ENCODE results near the gene EIF2AK2.
A peak's percentile ranks its signal among the peaks of the same experiment; 100 is the strongest.

EIF2AK2 gene

DNA sequence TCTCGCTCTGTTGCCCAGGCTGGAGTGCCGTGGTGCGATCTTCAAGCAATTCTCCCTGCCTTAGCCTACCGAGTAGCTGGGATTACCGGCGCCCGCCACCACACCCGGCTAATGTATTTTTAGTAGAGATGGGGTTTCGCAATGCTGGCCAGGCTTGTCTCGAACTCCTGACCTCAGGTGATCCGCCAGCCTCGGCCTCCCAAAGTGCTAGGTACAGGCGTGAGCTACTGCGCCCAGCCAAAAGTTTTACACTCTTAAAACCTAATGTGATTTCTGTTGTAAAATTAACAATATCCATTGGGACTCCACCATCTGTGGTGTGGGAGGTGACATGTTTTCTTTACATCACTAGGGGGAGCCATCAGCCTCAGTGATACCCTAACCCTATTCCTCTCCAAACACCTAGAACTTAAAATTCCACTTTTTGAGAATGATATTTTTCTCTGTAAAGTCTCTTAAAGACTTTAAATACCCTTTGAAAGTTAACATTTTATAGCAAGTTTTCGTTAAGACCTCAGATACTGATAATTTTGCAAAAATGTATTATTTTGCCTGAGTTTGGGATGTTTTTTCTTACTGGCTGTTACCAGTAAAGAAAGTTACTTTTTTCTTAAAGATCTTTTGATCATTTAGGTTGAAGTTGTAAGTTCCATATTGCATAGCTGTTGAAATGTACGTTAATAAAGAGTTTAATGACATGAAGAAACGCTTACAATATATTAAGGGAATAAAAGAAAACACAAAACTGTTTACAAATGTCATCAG, 11.6 kb upstream of the EIF2AK2 start:
- peak; percentile 1 for DNase-seq

DNA sequence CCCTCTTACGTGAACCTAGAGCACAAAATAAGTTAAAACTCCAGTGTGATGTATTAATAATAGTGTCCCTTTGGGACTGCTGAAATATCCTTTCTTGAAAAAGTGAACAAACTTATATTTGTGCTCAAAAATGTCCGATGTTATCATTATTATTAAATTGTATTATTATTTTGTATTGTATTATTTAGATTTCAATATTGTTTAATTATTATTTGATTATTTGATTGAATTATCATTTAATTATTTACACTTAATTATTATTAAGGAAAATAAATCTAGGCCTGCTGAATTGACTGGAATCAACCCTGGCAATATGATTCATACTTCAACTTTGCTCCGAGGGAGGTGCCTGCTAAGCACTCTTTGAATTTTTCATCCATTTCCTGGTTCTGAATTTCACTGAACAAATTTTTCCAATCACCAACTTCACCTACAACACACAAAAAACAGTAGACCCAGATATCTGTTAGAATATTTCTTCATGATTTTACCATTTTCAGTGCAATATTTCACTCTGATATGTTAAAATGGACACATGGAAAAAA, 10.9 kb upstream of the EIF2AK2 start:
- no peak for DNase-seq

DNA sequence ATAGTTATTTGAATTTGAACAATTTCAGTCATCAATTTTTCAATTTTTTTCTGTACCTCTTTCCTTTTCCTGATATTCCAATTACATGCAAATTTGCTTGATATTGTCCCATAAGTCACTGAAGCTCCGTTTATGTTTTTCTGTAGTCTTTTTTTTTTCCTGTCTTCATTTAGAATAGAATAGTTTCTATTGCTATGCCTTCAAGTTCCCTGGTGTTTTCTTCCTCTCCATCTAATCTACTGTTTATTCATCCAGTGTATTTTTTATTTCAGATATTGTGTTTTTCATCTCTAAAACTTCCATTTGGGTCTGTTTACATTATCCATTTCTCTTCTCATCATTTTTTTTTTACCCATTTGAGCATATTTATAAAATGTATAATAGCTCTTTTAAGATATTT, 8.0 kb upstream of the EIF2AK2 start:
- no peak for DNase-seq

DNA sequence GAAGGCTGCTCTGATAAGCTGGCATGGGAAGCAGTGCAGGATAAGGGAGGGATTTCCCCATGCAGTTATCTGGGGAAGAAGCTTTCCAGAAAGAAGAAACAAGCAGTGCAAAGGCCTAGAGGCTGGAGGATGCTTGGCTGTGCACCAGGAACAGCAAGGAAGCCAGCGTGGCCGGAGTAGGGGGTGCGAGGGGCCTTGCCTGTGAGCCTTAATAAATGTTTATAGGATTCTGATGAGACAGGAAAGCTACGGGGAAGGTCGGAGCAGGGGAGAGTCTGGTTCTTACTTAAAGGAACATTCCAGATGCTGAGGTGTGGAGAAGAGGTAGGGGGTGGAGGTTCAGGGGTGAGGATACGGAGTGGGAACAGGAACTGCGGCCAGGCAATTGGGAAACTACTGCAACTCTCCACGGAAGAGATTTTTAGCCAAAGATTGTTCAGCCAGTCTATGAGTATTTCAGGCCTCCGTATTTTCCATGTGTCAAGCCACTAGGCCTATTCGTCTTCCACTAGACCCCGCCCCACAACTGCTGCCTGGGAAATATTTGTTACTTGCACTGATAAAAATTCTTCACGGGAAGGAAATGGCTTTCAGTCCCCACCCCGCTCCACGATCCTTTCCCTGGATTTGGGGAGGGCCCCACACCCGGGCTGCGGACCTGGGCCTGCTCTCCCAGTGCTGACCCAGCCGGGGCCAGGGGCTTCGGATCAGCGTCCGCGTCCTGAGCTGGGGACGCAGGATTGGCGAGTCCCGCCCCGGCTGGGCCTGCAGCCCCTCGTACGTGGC, 516 bp downstream of the EIF2AK2 start:
- no peak for DNase-seq

DNA sequence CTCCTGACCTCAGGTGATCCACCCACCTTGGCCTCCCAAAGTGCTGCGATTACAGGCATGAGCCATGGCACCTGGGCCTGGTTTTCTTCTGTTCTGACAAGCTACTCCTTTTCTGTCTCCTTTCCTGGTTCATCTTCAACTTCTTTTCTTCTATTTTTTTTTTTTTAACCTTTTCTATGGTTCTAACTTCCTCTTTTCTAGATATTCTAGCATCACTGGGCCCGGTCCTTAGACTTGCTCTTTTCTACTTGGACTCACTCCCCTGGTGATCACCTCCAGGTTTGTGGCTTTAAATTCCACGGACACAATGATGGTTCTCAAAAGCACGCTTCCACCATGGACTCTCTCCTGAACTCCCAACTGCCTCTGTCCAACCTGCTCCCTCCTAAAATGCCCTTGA, 2.0 kb downstream of the EIF2AK2 start:
- DNase-seq, result no peak

DNA sequence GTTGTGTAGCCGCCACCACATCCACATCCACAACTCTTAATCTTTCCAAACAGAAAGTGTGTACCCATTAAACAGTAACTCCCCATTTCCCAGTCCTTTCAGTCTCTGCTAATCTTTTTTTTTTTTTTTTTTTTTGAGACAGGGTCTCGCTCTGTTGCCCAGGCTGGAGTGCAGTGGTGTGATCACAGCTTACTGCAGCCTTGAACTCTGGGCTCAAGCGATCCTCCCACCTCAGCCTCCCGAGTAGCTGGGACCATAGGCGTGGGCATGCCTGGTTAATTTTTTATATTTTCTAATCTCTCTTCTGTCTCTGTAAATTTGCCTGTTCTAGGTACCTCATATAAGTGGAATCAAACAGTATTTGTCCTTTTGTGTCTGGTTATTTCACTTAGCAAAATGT, 3.6 kb downstream of the EIF2AK2 start:
- no peak for DNase-seq

DNA sequence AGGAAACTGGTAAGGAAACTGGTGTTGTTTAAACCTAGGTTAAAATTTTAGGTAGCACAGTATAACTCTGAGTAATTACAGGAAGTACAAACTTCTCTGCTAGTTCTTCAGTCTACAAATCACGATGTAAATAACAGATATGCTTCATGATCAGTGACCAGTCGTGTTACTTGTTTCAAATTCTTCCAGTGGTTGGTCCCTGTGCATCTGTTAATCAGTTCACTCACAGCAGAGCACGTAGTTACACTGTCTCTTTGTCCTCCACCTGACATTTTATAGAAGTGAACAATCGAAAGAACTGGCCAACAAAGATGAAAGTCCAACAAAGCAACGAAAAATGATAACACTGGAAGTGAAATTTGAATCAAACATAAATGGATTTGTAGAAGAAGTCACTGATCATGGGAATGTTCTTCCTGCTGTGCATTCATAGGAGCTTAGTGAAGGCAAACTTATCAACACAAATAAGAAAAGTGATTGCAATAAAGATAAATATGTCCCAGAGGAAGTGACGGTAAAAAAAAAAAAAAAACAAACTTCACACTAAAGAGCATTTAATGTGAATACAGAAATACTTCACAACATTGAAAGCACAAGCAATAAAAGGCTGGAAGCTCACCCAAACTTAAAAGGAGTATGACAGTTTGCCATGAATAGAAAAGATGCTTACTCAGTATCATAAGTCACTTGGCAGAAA, 7.0 kb downstream of the EIF2AK2 start:
- DNase-seq, result no peak

DNA sequence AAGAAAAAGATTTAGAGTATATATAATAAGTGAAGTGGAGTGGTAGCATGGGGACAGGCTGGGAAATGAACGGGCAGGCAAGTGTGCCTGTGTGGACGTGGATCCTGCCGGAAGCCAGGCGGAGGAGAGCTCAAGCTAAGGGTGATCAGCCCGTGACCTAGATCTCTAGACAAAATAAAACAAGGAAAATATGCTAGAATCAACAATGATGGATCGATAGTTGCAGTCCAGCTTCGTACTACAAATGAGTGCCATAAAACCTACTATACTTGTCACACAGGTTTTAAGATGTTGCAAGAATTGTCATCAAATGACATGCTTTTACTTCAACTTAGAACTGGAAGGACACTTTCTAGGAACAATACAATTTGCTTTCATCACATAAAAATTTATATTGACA, 8.5 kb downstream of the EIF2AK2 start:
- DNase-seq, result no peak

DNA sequence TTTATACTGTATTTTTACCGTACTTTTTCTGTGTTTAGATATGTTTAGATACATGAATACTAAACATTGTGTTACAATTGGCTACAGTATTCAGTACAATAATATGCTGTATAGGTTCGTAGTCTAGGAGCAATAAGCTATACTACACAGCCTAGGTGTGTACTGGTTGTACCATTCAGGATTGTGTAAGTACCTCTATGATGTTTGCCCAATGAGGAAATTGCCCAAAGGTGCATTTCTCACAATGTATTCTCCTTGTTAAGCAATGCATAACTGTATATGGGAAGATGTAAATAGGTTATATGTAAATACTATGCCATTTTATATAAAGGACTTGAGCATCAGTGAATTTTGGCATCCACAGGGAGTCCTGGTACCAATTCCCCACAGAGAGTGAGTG, 10.7 kb downstream of the EIF2AK2 start:
- no peak for DNase-seq

DNA sequence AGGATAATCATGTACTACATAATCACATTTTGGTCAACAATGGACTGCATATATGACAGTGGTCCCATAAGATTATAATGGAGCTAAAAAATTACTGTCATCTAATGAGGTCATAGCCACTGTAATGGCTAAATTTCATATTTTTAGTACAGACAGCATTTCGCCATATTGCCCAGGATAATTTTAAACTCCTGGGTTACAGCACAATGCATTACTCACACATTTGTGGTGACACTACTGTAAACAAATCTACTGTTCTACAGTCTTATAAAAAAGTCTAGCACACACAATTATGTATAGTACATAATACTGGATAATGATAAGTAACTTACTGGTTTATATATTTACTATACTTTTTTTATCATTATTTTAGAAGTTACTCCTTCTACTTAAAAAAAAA, 12.8 kb downstream of the EIF2AK2 start:
- DNase-seq, result no peak

DNA sequence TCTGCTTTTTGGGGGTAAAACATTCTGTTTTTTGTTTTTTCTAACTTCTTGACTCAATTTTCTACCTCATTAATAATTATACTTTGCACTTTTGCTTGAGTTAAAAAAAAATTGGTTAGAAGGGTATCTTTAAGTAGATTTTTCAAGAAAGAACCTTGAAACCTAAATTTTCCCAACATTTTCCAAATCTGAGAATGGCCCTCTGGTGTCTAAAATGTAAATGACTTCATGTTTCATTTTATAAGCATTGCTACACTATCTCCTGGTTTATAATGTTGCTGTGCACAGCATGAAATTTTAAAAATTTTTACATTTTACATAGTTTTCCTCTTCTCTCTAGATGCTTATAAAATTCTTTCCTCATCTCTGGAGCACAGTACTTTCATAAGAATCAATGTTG, 14.2 kb downstream of the EIF2AK2 start:
- no peak for DNase-seq

DNA sequence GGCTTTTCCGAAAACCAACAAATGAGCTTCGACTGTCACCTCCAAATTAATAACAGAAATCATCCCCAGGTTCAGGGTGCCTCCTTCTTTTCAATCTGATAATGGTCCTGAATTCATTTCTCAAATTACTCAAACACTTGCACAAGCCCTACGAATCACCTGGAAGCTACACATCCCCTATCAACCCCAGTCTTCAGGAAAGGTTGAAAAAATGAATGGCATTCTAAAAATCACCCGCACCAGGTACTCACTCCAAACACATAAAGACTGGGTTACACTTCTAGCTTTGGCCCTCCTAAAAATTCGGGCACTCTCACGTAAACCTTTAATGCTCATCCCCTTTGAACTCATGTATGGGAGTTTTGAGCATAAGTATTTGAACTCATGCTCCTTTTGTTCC, 23.9 kb downstream of the EIF2AK2 start:
- no peak for DNase-seq

DNA sequence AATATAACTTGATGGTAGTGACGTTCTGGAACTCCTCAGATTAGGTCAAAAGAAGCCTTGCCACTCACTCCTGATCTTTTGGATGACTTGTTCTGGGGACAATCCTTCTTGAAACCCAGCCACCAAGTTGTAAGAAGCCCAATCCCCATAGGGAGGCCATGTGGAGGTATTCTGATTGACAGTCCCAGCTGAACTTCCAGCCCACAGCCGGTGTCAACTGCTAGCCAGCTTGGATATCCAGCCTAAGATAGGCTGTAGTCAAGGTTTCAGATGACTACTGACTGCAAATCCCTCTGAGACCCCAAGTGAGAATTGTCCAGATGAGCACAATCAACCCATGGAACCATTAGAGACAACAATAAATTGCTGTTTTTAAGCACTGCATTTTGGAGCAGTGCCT, 31.4 kb downstream of the EIF2AK2 start:
- no peak for DNase-seq

DNA sequence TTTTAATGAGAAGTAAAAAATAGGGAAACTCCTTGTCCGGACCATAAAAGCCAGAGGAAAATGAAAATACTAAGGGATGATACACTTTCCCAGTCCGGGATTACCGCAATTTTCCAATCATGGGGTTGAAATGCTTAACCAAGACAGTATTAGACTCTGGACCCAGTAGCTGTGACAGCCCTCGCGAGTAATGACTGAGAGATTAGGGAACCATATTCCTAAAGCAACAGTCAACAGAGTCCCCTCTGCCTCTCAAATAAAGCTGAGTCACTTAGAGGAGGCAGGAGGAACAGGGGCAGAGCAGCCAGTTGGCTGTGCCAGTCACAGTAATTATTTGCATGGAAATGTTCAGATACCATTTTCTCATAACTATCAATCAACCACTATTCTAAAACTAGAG, 37.6 kb downstream of the EIF2AK2 start:
- DNase-seq, result no peak

DNA sequence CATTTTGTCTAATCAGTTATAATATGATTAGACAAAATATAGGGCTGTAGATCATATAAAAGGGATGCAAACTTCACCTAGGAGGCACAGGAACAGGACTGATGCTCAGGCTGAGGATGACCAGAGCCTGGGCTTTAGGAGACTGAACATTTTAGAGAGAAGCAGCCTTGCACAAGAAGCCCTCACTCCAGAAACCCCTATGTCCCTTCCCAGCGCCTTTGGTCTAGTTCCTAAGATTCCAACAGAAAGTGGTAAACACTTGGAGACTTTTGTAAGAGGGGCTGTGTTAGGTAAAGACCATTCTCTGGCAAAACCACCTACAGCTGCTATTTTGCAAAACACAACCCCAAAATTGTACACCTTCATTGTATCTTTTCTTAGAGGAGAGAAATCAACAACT, 39.2 kb downstream of the EIF2AK2 start:
- DNase-seq, result no peak

DNA sequence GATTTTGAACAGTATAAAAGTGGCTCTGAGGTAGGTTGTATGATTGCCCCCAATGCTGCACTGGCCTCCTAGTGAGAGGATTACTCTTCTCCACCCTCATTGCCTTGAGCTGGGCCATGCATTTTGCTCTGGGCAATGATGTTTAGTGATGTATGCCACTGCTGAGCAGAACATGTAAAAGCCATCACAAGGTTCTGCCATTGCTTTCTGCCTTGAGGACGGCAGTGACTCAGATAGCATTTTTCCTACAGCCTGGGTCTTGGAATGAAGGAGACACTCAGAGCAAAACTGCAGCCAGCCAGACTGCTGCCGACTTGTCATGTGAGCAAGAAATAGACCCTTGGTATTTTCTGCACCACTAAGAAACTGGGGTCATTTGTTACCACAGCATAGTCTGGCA, 44.8 kb downstream of the EIF2AK2 start:
- no peak for DNase-seq

DNA sequence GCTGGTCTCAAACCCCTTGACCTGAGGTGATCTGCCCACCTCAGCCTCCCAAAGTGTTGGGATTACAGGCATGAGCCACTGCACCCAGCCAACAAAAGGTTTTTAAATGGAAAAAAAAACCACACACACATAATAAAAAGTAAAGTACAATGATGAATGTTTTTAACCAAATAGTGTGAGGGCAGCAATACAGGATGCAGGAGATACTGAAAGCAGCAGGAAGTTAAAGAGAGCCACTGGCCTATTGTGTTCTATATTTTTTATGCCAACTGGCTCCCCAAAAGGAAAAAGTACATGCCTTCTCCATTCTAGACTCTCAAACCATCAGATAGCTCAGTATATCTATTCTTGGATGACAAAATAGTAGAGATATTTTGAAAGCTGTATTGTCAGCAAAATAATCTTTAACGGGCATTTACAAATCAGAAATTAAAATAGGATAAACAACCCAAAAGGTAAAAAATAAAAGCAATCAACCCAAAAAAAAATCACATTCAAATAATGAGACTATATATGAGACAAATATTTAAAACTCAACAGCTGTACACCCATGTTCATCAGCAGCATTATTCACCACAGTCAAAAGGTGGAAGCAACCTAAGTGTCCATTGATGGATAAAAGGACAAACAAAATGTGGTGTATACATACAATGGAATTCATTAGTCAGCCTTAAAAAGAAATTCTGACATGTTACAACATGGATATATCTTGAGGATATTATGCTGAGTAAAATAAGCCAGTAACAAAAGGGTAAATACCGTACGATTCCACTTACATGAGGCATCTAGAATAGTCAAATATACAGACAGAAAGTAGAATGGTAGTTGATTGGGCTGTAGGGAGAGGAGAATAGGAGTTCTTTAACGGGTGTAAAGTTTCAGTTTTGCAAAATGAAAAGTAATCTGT, 46.2 kb downstream of the EIF2AK2 start:
- no peak for DNase-seq

DNA sequence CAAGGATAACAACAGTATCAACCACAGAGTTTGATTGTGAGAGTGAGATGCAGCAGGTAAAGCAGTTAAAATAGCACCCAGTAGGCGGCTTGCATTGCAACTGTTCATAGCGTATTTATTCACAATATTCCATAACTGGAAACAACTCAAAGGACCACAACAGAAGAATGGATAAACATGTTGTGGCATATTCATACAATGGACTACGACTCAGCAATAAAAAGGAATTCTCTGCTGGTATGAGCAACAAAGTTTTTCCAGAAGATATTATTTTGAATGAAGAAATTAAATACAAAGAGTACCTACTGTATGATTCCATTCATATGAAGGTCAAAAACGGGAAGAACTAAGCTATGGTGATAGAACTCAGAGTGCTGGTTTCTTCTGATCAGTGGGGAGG, 47.3 kb downstream of the EIF2AK2 start:
- no peak for DNase-seq

DNA sequence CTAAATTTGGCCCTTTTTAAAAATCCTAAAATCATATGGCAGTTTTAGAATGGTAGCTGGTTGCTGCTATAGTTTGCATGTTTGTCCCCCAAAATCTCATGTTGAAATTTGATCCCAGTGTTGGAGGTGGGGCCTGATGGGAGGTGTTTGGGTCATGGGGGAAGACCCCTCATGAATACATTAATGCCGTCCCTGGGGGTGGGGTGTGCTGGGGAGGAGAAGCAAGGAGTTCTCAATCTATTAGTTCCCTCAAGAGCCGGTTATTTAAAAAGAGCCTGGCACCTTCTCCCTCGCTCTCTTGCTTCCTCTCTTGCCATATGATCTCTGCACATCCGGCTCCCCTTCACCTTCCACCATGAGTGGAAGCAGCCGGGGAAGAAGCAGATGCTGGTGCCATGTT, 51.6 kb downstream of the EIF2AK2 start:
- no peak for DNase-seq

DNA sequence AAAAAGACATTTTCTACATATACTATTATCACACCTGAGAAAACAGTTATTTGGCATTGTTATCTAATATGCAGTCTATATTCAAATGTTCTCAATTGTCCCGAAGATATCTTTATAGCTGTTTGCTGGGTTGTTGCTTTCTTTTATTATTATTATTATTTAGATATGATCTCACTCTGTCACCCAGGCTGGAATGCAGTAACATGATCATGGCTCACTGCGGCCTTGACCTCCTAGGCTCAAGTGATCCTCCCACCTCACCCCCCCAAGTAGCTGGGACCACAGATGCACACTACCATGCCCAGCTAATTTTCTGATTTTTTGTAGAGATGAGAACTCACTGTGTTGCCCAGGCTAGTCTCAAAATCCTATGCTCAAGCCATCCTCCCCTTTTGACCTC, 52.6 kb downstream of the EIF2AK2 start:
- DNase-seq, result no peak

DNA sequence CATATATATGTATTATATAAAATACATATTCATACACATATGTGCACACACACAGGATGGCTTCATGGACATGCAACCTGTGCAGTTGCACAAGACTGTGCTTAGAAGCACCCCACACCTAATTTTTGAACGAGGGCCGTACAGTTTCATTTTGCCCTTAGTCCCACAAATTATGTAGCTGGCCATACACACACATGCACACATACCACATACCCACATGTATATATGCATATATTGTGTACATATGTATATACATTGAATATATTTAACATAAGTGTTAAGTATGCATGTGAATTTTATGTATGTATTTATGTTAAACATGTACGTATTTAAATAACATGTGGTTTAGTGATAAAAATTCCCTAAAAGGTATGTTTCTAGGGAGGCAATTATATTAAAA, 54.2 kb downstream of the EIF2AK2 start:
- no peak for DNase-seq

DNA sequence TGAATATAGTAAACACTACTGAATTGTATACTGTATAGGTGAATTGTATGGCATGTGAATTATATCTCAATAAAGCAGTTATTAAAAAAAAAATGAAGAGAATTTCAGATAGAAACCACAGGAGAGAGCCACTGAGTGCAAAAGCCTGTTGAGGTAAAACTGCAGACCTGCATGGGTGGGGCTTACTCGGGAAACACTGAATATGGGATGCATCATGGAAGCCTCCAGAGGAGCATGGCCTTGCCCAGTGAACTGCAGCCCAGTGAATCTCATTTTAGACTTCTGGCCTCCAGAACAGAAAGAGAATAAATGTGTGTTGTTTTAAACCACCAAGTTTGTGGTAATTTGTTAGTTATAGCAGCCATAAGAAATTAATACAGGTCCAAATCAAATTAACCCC, 56.7 kb downstream of the EIF2AK2 start:
- no peak for DNase-seq
